HG03439 (cell line): ENCODE data around the gene PLCXD1.
"Not testable (repeated sequence)": the region's sequence is repeated elsewhere in the genome, so short reads cannot be mapped to it uniquely, and the experiment has no call there.

ENCODE experiments used
- ATAC-seq: cut with Tn5 transposase; IDR thresholded peaks from one replicate; pipeline ENCODE4 v1.9.1; 2021; ENCODE audit warnings: mild to moderate bottlenecking, moderate library complexity; ENCODE audit not compliant: unreplicated experiment

The PLCXD1 gene

GRCh38 chrX:291411-291901 lies 10.3 kb downstream of the PLCXD1 start:
- ATAC-seq = no peak

- no peak for ATAC-seq
Observed at GRCh38 chrX:292900-293897, 12.0 kb downstream of the PLCXD1 start.

GRCh38 chrX:295136-295535 lies 14.0 kb downstream of the PLCXD1 start:
- no peak for ATAC-seq

GRCh38 chrX:298993-299392 lies 17.8 kb downstream of the PLCXD1 start:
- ATAC-seq = no peak

GRCh38 chrX:300334-300733 lies 19.2 kb downstream of the PLCXD1 start:
- no peak for ATAC-seq

GRCh38 chrX:302975-303374 lies 21.8 kb downstream of the PLCXD1 start:
- ATAC-seq = no peak

- not testable (repeated sequence) for ATAC-seq
Observed at GRCh38 chrX:305781-306613, 24.8 kb downstream of the PLCXD1 start.

GRCh38 chrX:306614-307251 lies 25.6 kb downstream of the PLCXD1 start:
- ATAC-seq = not testable (repeated sequence)

- ATAC-seq = no peak
Observed at GRCh38 chrX:307261-308111, 26.3 kb downstream of the PLCXD1 start.

- ATAC-seq = no peak
Observed at GRCh38 chrX:308821-309520, 27.8 kb downstream of the PLCXD1 start.

- ATAC-seq = no peak
Observed at GRCh38 chrX:310621-311155, 29.5 kb downstream of the PLCXD1 start.

- no peak for ATAC-seq
Observed at GRCh38 chrX:311156-312129, 30.3 kb downstream of the PLCXD1 start.

GRCh38 chrX:312621-313331 lies 31.6 kb downstream of the PLCXD1 start:
- ATAC-seq = no peak

GRCh38 chrX:313546-313945 lies 32.4 kb downstream of the PLCXD1 start:
- ATAC-seq = no peak

- no peak for ATAC-seq
Observed at GRCh38 chrX:314049-314448, 32.9 kb downstream of the PLCXD1 start.

GRCh38 chrX:314781-315595 lies 33.8 kb downstream of the PLCXD1 start:
- ATAC-seq = no peak
